Gastroesophageal sphincter (tissue), 4 donors: ENCODE results near the gene C1QTNF12. TPM values are rescaled to one million over a fixed set of nuclear protein-coding genes. Genes with fewer than 3 reads are reported as not detected.

Experiments used
- ATAC-seq: fragments of 150-250 bp; one replicate; pipeline ENCODE4 v1.9.1; 2016; ENCODE audit warnings: mild to moderate bottlenecking, moderate library complexity
- H3K27ac ChIP-seq, 4 donors: fragments of 200-600 bp; sonication (generic) in 3 of 4; 1 replicate in 3 of 4; 2 replicates in 1 of 4; pipeline ENCODE4 v1.5.1; 2016 to 2019
- H3K27me3 ChIP-seq: fragments of 200-600 bp; sonication (generic); one replicate; pipeline ENCODE4 v1.5.1; 2019
- H3K36me3 ChIP-seq, 2 donors: fragments of 200-600 bp; sonication (generic); one replicate each; pipeline ENCODE4 v1.5.1; 2019; ENCODE audit warnings: control low read depth in 1 of 2
- H3K4me1 ChIP-seq, 3 donors: fragments of 200-600 bp; sonication (generic); 1 replicate in 2 of 3; 2 replicates in 1 of 3; pipeline ENCODE4 v1.5.1; 2016 to 2019; ENCODE audit warnings: control low read depth in 2 of 3
- H3K4me3 ChIP-seq, 2 donors: fragments of 200-600 bp; sonication (generic); one replicate each; pipeline ENCODE4 v1.5.1; 2019; ENCODE audit warnings: mild to moderate bottlenecking in 1 of 2, moderate library complexity in 1 of 2
- H3K9me3 ChIP-seq, 3 donors: fragments of 200-600 bp; sonication (generic); one replicate each; pipeline ENCODE4 v1.5.1; 2017 to 2019; ENCODE audit warnings: control low read depth in 2 of 3
- CTCF ChIP-seq, 4 experiments: fragments of 200-600 bp in 2 of 4; fragments of 450-650 bp in 2 of 4; sonication (generic) in 1 of 4; IDR thresholded peaks; one replicate each; pipeline ENCODE4 v1.5.1; 2017 to 2019; ENCODE audit warnings: antibody characterized with exemption in 4 of 4, mild to moderate bottlenecking in 2 of 4, moderate library complexity in 2 of 4
- EP300 ChIP-seq: sonication (generic); formaldehyde crosslinking; IDR thresholded peaks from one replicate; pipeline ENCODE4 v1.6.1; 2017; ENCODE audit warnings: antibody characterized with exemption, mild to moderate bottlenecking
- POLR2A ChIP-seq, 2 donors: fragments of 450-650 bp; IDR thresholded peaks; one replicate each; pipeline ENCODE4 v1.6.1; 2017; ENCODE audit warnings: antibody characterized with exemption in 2 of 2, mild to moderate bottlenecking in 2 of 2, moderate library complexity in 1 of 2
- POLR2AphosphoS5 ChIP-seq: sonication (generic); formaldehyde crosslinking; IDR thresholded peaks from one replicate; pipeline ENCODE4 v1.6.1; 2017; ENCODE audit warnings: antibody characterized with exemption
- WGBS, 2 donors: methylation state at CpG; one replicate each; pipeline ENCODE4 v1.1.5; 2018; ENCODE audit warnings: low coverage in 1 of 2; 5-methylcytosine and 5-hydroxymethylcytosine counted together
- total RNA-seq, 4 donors: library from RNA; depleted of rRNA; stranded (reverse); fragments of >200 nt; gene quantifications; one replicate each; pipeline ENCODE4 v1.1.0, GENCODE V29; 2016

The C1QTNF12 gene
- total RNA-seq, 4 donors from 2014 or later: 0.96 to 2.8 (median 1.7) TPM

- Histone ChIP-seq H3K9me3 (peaks cover 0 to 6% (median 0%) of the 10 kb centered on the region in 3 donors), H3K4me3 (peak overlapping the region in 1 of 2 donors; percentile 58), H3K27me3 (peaks cover 56% of the 10 kb centered on the region), H3K36me3 (no peaks in the 10 kb centered on the region), H3K4me1 (peaks cover 0 to 12% (median 0%) of the 10 kb centered on the region in 3 donors), H3K27ac (peak overlapping the region in 1 of 4 donors; percentile 56)
- no peak for TF ChIP-seq EP300
- no peak for TF ChIP-seq POLR2A (IDR thresholded peaks at IDR 0.05)
- TF ChIP-seq CTCF (IDR thresholded peaks at IDR 0.05): no peak
- no peak for TF ChIP-seq POLR2AphosphoS5
- 71% methylated on average over 3 of the region's 31 CpGs; no CpG with 5 or more reads in 1 of the 2 donors for WGBS, 2 donors
- ATAC-seq: no peak
Measured at GRCh38 chr1:1199961-1200875, 46.3 kb downstream of the C1QTNF12 start.

- no CpG with 5 or more reads among the region's 22 CpGs for WGBS, 2 donors
- H3K36me3 ChIP-seq: no peaks in the 10 kb centered on the region
Measured at GRCh38 chr1:1199141-1199960, 47.2 kb downstream of the C1QTNF12 start.

GRCh38 chr1:1198423-1199140, 47.9 kb downstream of the C1QTNF12 start:
- H3K36me3 ChIP-seq: no peaks in the 10 kb centered on the region
- peaks cover 40% of the 10 kb centered on the region for H3K27me3 ChIP-seq
- H3K4me3 ChIP-seq: no peak overlapping the region
- no peak for ATAC-seq
- H3K9me3 ChIP-seq: peaks cover 0 to 21% (median 0%) of the 10 kb centered on the region in 3 donors
- no peak overlapping the region for H3K27ac ChIP-seq
- no CpG with 5 or more reads among the region's 23 CpGs for WGBS, 2 donors
- peaks cover 0 to 12% (median 0%) of the 10 kb centered on the region in 3 donors for H3K4me1 ChIP-seq
- TF ChIP-seq EP300 (no peak), POLR2A (IDR thresholded peaks at IDR 0.05) (no peak), CTCF (IDR thresholded peaks at IDR 0.05) (no peak), POLR2AphosphoS5 (no peak)

More at GRCh38 chr1:1199141-1199960, 47.2 kb downstream of the C1QTNF12 start:
- peaks cover 48% of the 10 kb centered on the region for H3K27me3 ChIP-seq
- no peak overlapping the region for H3K4me3 ChIP-seq
- no peak for TF ChIP-seq EP300
- no peak for TF ChIP-seq CTCF (IDR thresholded peaks at IDR 0.05)
- TF ChIP-seq POLR2AphosphoS5: no peak
- no peak for TF ChIP-seq POLR2A (IDR thresholded peaks at IDR 0.05)
- no peak overlapping the region for H3K27ac ChIP-seq
- H3K4me1 ChIP-seq: peaks cover 0 to 12% (median 0%) of the 10 kb centered on the region in 3 donors
- peaks cover 0 to 15% (median 0%) of the 10 kb centered on the region in 3 donors for H3K9me3 ChIP-seq
- no peak for ATAC-seq

- Histone ChIP-seq H3K4me3 (no peak overlapping the region), H3K4me1 (peaks cover 0 to 12% (median 0%) of the 10 kb centered on the region in 3 donors), H3K27me3 (peaks cover 32% of the 10 kb centered on the region), H3K9me3 (peaks cover 0 to 21% (median 0%) of the 10 kb centered on the region in 3 donors), H3K36me3 (no peaks in the 10 kb centered on the region), H3K27ac (no peak overlapping the region)
- WGBS, 2 donors: no CpG with 5 or more reads among the region's 48 CpGs
- ATAC-seq: peak; percentile 13
- no peak for TF ChIP-seq POLR2A (IDR thresholded peaks at IDR 0.05)
- TF ChIP-seq POLR2AphosphoS5: no peak
- TF ChIP-seq CTCF (IDR thresholded peaks at IDR 0.05): no peak
- no peak for TF ChIP-seq EP300
Measured at GRCh38 chr1:1197551-1198422, 48.7 kb downstream of the C1QTNF12 start.
